ENCODE data around the gene ATP6V0E1.

DNA sequence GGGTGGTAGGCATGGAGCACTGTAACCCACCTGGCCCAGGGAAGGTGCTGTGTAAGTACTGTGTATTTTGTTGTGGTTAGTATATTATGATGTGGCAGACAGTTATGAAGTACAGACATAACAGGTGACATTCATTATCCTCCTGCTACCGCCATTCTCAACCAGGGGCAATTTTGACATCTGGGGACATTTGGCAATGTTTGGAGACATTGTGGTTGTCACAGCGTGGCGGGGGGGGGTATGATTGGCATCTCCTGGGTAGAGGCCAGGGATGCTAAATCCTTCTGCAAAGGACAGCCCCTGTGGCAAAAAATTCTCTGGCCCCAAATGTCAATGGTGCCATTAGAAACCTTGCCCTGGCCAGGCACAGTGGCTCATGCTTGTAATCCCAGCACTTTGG is 34.1 kb upstream of the ATP6V0E1 start:
- TF ChIP-seq, protein P1, sequence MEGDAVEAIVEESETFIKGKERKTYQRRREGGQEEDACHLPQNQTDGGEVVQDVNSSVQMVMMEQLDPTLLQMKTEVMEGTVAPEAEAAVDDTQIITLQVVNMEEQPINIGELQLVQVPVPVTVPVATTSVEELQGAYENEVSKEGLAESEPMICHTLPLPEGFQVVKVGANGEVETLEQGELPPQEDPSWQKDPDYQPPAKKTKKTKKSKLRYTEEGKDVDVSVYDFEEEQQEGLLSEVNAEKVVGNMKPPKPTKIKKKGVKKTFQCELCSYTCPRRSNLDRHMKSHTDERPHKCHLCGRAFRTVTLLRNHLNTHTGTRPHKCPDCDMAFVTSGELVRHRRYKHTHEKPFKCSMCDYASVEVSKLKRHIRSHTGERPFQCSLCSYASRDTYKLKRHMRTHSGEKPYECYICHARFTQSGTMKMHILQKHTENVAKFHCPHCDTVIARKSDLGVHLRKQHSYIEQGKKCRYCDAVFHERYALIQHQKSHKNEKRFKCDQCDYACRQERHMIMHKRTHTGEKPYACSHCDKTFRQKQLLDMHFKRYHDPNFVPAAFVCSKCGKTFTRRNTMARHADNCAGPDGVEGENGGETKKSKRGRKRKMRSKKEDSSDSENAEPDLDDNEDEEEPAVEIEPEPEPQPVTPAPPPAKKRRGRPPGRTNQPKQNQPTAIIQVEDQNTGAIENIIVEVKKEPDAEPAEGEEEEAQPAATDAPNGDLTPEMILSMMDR (IDR thresholded peaks at IDR 0.05): no peak
- no peak for TF ChIP-seq ZFX (IDR thresholded peaks at IDR 0.05; ENCODE audit: borderline replicate concordance)
